ENCODE results near the gene TMEM259. TPM values are rescaled to one million over a fixed set of nuclear protein-coding genes. Genes with fewer than 3 reads are reported as not detected.
A peak's percentile ranks its signal among the peaks of the same experiment; 100 is the strongest.

Gene TMEM259
- total RNA-seq, 1 donor from 2014 or later: 257 TPM

DNA sequence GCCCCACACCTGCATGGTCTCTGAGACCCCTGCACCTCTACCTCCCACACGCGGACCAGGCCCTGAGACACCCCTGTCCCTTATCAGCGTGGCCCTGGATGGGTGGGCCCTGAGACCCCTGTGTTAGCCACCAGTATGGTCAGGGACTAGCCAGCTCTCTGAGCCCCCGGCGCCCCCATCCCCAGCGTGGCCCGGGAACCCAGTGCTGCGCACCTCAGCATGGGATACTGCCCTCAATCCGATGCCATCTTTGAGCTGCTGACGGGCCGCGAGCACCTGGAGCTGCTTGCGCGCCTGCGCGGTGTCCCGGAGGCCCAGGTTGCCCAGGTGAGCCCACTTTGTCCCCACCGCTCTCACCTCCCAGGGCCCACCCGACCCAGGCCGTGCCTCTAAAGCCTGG is 41.1 kb upstream of the TMEM259 start:
- CTCF ChIA-PET: interaction anchor here (1.0 kb wide), 1 partner anchor 51 kb away, joined by 3 read pairs; no protein-coding TSS in a partner anchor
- POLR2A ChIA-PET: interaction anchor here (0.5 to 1.2 kb wide), 2 partner anchors 14 to 22 kb away, joined by 3 to 5 read pairs; partner anchors contain the start of gene ABCA7
- H3K9me3 Mint-ChIP-seq: no peaks in the 10 kb centered on the region

DNA sequence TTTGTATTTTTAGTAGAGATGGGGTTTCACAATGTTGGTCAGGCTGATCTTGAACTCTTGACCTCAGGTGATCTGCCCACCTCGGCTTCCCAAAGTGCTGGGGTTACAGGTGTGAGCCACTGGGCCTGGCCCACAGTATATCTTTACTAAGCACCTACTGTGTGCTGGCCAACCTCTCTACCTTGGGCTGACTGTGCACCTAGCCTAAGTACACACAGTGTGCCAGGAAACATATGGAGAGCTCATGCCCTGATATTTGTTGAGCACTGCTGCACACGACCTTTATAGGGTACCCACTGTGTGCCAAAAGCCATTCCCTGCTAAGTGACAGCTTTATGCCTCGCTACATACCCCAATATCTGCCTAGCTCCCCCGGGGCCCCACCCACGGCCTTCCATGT is 39.8 kb upstream of the TMEM259 start:
- TF ChIP-seq, protein P1, sequence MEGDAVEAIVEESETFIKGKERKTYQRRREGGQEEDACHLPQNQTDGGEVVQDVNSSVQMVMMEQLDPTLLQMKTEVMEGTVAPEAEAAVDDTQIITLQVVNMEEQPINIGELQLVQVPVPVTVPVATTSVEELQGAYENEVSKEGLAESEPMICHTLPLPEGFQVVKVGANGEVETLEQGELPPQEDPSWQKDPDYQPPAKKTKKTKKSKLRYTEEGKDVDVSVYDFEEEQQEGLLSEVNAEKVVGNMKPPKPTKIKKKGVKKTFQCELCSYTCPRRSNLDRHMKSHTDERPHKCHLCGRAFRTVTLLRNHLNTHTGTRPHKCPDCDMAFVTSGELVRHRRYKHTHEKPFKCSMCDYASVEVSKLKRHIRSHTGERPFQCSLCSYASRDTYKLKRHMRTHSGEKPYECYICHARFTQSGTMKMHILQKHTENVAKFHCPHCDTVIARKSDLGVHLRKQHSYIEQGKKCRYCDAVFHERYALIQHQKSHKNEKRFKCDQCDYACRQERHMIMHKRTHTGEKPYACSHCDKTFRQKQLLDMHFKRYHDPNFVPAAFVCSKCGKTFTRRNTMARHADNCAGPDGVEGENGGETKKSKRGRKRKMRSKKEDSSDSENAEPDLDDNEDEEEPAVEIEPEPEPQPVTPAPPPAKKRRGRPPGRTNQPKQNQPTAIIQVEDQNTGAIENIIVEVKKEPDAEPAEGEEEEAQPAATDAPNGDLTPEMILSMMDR (IDR thresholded peaks at IDR 0.05): no peak
- DNase-seq: no peak
- no peak for ATAC-seq (ENCODE audit: low read depth)
- ChIA-PET CTCF (no interaction called here), POLR2A (interaction anchor here (0.6 to 1.4 kb wide), 6 partner anchors 12 to 146 kb away, joined by 3 to 9 read pairs (median 3); no protein-coding TSS in a partner anchor)
- Mint-ChIP-seq H3K9me3 (peaks cover 6% of the 10 kb centered on the region), H3K4me3 (no peak overlapping the region), H3K27ac (no peak overlapping the region), H3K36me3 (ENCODE audit: low read depth) (peaks cover 36% of the 10 kb centered on the region), H3K27me3 (no peaks in the 10 kb centered on the region), H3K4me1 (peaks cover 39% of the 10 kb centered on the region)
- intact Hi-C loops (cut with micrococcal nuclease): no loop called here

More for the DNA sequence above, 41.1 kb upstream of the TMEM259 start:
- intact Hi-C loops (cut with micrococcal nuclease): no loop called here
- TF ChIP-seq, protein P1 (IDR thresholded peaks at IDR 0.05): no peak
- H3K36me3 Mint-ChIP-seq (ENCODE audit: low read depth): peaks cover 24% of the 10 kb centered on the region
- H3K4me1 Mint-ChIP-seq: peaks cover 42% of the 10 kb centered on the region
- no peak overlapping the region for H3K27ac Mint-ChIP-seq
- no peak overlapping the region for H3K4me3 Mint-ChIP-seq
- no peak for ATAC-seq (ENCODE audit: low read depth)
- no peaks in the 10 kb centered on the region for H3K27me3 Mint-ChIP-seq
- DNase-seq: no peak

DNA sequence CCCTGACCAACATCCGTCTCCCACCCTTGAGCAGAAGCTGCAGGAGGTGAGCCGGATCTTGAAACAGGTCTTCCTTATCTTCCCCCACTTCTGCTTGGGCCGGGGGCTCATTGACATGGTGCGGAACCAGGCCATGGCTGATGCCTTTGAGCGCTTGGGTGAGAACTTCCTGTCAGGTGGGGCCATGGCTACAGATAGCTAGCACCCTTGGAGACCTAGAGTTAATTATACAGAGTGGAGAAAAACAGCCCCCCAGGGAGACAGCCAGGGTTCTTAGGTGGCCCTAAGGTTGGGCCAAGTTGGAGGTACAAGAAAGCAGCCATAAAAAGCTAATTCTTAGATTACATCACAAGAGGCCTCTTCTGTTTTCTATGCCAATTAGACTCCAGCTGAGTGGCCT is 37.2 kb upstream of the TMEM259 start:
- H3K4me3 Mint-ChIP-seq: no peak overlapping the region
- peak overlapping the region; percentile 83 for H3K27ac Mint-ChIP-seq
- no peaks in the 10 kb centered on the region for H3K27me3 Mint-ChIP-seq
- H3K36me3 Mint-ChIP-seq (ENCODE audit: low read depth): peaks cover 49% of the 10 kb centered on the region
- peaks cover 23% of the 10 kb centered on the region for H3K4me1 Mint-ChIP-seq
- TF ChIP-seq, protein P1 (IDR thresholded peaks at IDR 0.05): no peak
- H3K9me3 Mint-ChIP-seq: peaks cover 6% of the 10 kb centered on the region
- ChIA-PET CTCF (interaction anchor here (0.6 to 2.6 kb wide), 5 partner anchors 9 to 55 kb away, joined by 3 to 13 read pairs (median 5); partner anchors contain the start of genes ARHGAP45 and GPX4), POLR2A (interaction anchor here (0.5 to 3.6 kb wide), 9 partner anchors 9 to 211 kb away, joined by 3 to 25 read pairs (median 6); partner anchors contain the start of genes ABCA7, ARHGAP45 and CIRBP)
- ATAC-seq (ENCODE audit: low read depth) (peak; percentile 38), DNase-seq (no peak)
- intact Hi-C loops (cut with micrococcal nuclease): no loop called here

DNA sequence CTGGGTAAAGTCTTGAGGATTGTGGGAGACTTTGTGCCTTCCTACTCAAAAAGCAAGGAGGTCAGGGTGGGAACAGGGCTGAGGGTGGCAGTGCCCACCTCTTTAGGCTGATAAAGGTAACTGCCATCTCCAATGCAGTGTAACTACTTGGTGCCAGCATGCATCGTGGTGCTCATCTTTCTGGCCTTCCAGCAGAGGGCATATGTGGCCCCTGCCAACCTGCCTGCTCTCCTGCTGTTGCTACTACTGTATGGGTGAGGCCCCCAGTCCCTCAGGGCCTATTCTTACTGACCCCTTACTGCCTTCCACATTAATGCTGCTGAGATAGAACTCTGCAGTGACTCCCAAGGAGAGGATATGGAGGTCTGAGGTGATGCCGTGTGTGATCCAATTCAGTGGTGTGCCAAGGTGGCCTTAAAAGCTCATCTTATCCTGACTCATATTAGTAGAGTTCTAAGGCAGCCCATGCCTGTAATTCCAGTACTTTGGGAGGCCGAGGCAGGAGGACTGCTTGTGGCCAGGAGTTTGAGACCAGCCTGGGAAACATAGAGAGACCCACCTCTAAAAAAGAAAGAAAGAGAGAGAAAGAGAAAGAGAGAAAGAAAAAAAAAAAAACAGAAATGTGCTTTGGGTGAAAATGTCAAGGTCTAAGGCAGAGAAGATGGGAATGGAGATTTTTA is 36.4 kb upstream of the TMEM259 start:
- no peak for DNase-seq
- TF ChIP-seq, protein P1 (IDR thresholded peaks at IDR 0.05): no peak
- POLR2A ChIA-PET: interaction anchor here (0.5 to 3.6 kb wide), 11 partner anchors 10 to 212 kb away, joined by 3 to 25 read pairs (median 5); partner anchors contain the start of genes ABCA7, ARHGAP45 and CIRBP
- Mint-ChIP-seq H3K36me3 (ENCODE audit: low read depth) (peaks cover 52% of the 10 kb centered on the region), H3K4me3 (no peak overlapping the region), H3K27ac (peak overlapping the region; percentile 83), H3K27me3 (no peaks in the 10 kb centered on the region), H3K9me3 (peaks cover 6% of the 10 kb centered on the region), H3K4me1 (peaks cover 23% of the 10 kb centered on the region)
- intact Hi-C loops (cut with micrococcal nuclease): loop anchor here (2.0 kb wide), 2 partner anchors 17 to 29 kb away; partner anchors contain the start of gene ABCA7
- peak; percentile 70 for ATAC-seq (ENCODE audit: low read depth)
- CTCF ChIA-PET: interaction anchor here (0.6 to 2.6 kb wide), 6 partner anchors 9 to 56 kb away, joined by 3 to 13 read pairs (median 4); partner anchors contain the start of genes ARHGAP45 and GPX4
